CMK (cell line): ENCODE measurements around the gene PTPN1.

Experiments used
- DNase-seq: peaks from one replicate; pipeline ENCODE4 v3.0.0-alpha.2; 2010; ENCODE audit warnings: low read depth

Gene PTPN1

DNA sequence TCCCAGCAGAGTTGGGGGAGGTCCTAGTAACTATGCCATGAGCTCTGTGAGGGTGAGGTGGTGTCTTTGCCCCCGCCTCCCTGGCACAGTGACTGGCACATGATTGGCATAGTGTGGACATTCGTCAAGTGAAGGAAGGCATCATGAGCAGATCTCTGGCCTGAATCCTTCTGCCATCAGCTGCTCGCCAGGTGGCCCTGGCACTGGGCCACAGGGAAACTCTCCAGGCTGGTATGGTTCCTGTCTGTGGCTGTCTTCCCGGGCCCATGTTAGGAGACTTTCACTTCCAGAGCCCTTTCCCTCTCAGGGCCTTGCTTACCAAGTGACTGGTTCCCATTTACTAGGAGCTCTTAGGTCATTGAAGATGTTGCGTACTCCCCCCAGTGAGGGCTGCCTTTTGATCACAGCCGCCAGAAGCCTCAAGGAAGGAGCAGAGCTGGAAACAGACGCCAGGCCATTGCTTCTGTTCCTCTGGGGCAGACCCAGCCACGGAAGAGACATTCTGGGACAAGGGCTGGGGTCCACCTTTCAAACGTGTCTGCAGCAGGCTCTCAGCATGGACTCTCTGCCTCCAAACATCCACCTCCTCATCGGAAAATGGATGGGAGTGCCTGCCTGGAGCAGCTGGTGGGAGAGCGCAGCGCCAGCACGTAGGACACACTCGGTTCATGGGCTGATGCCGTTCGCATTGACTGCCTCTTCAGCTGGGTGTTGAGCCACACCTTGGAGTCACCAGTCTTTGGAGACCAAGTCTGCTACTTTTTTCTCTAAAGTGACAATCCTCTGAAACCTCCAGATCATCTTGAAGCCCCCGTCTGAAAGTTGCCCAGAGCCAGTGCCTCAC, 67.2 kb downstream of the PTPN1 start:
- no peak for DNase-seq

- no peak for DNase-seq
These were observed 68.0 kb downstream of the PTPN1 start for GRCh38 chr20:50578061-50578777.

DNA sequence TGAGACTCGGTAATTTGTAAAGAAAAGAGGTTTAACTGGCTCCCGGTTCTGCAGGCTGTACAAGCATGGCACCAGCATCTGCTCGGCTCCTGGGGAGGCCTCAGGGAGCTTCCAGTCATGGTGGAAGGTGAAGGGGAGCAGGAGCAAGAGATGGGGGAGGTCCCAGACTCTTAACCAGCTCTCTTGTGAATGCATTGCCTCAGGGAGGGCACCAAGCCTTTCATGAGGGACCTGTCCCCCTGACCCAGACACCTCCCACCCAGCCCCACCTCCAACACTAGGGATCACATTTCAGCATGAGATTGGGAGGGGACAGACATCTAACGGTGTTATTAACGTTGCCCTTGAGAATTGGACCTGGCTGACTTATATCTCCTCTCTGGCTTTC, 68.6 kb downstream of the PTPN1 start:
- no peak for DNase-seq

- DNase-seq = no peak
These were observed 69.3 kb downstream of the PTPN1 start for GRCh38 chr20:50579511-50579910.

- DNase-seq = peak; percentile 33
These were observed 70.0 kb downstream of the PTPN1 start for GRCh38 chr20:50580016-50580747.

GRCh38 chr20:50580842-50581544, 70.8 kb downstream of the PTPN1 start:
- no peak for DNase-seq

GRCh38 chr20:50582092-50582491, 71.9 kb downstream of the PTPN1 start:
- no peak for DNase-seq

- DNase-seq = no peak
These were observed 72.5 kb downstream of the PTPN1 start for GRCh38 chr20:50582591-50583234.

DNA sequence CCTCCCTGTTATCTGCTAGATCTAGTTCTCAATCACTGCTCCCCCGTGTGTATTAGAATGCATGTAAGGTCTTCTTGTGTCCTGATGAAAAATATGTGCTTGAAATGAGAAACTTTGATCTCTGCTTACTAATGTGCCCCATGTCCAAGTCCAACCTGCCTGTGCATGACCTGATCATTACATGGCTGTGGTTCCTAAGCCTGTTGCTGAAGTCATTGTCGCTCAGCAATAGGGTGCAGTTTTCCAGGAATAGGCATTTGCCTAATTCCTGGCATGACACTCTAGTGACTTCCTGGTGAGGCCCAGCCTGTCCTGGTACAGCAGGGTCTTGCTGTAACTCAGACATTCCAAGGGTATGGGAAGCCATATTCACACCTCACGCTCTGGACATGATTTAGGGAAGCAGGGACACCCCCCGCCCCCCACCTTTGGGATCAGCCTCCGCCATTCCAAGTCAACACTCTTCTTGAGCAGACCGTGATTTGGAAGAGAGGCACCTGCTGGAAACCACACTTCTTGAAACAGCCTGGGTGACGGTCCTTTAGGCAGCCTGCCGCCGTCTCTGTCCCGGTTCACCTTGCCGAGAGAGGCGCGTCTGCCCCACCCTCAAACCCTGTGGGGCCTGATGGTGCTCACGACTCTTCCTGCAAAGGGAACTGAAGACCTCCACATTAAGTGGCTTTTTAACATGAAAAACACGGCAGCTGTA, 73.4 kb downstream of the PTPN1 start:
- no peak for DNase-seq

DNA sequence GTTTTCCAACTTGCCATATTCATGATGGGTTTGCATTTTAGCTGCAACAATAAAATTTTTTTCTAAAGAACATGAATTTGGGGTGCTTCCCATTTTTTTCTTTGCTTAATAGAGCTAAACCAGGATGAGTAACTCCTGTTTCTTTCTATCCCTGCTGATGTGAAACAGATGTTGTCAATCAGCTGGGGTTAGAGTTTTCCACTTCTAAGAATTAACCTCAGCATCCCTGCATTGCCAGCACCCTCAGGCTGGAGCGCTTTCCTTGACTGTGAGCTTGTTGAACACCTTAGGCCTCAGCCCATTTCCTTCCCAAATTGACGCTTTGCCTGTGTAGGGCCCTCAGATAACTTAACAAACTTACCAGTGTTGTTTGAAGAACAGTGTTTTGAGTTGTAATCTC, 74.5 kb downstream of the PTPN1 start:
- no peak for DNase-seq

DNA sequence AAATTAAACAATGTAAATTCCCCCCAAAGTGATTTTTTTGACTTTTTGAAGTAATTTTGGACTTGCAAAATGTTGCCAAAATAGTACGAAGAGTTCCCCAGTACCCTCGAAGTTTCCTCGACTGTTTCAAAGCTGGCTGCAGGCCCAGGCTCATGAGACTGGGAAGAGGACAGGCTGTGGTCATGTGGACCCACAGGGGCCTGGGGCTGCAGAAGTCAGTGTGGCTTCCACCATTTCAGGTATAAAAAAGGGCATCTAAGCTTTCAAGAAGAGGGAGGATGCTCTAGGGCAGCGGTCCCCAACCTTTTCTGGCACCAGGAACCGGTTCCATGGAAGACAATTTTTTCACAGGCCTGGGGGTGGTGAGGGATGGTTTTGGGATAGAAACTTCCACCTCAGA, 75.0 kb downstream of the PTPN1 start:
- no peak for DNase-seq

- DNase-seq = no peak
These were observed 75.5 kb downstream of the PTPN1 start for GRCh38 chr20:50585678-50586077.

DNA sequence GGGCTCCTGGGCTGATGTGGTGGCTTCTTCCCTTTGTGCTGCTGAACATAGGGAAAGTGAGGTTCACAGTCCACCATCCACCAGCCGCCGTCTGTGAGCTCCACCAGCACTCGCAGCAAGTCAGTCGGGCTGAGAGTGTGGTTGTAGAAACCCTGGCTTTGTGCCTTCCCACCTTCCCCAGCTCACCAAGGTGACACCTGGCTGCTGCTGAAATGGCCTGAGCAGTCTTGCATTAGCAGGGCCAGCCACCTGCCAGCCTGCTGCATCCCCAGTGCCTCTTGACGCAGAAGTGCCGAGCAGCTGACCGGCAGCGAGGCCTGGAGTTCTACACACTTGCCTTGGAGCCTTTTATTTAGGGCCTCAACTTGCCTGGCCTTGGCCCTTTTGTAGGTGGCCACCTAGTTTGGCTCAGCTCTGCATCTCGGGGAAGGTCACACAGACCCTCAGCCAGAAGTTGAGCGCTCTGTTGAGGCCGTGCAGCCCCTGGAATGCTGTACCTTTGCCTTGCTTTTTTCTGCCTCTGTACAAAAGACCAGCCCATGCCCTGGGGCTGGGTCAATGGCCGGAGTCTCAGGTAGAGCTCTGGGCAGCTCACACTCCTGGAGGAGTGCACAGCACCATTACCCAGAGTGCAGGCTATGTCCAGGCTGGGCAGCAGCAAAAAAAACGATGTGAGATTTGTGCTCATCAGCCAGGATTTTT, 76.5 kb downstream of the PTPN1 start:
- no peak for DNase-seq

GRCh38 chr20:50587291-50587961, 77.2 kb downstream of the PTPN1 start:
- no peak for DNase-seq

DNA sequence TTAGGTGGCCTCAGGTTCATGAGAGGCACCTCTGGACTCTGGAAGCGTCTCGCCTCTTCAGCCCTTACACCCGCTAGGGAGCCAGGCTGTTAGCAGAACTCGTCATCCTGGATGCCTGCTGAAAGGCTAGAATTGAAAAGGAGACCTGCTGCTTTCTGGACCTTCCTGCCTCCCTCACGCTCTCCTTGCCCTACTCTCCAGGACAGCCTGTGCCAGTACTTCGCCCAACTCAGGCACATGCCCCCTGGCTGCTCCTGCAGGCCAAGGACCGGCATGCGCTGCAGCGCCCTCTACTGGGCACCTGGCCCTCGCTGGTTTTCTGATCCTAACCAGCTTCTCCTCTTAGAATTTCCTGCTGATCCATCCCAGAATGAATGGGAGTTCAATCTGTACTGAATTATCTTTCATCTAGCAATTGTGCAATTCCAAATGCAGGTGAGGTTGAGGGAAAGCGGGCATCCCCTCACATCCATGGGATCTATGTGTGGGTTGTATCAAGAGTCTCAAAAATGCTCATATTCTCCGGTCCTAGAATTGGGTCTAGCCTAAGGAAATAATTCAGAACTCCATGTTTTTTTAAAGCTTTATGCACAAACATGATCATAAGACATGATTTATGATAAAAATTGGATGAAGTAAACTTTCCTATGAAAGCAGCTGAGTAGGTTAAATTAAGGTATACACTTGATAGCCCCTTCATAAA, 78.0 kb downstream of the PTPN1 start:
- peak; percentile 45 for DNase-seq

DNA sequence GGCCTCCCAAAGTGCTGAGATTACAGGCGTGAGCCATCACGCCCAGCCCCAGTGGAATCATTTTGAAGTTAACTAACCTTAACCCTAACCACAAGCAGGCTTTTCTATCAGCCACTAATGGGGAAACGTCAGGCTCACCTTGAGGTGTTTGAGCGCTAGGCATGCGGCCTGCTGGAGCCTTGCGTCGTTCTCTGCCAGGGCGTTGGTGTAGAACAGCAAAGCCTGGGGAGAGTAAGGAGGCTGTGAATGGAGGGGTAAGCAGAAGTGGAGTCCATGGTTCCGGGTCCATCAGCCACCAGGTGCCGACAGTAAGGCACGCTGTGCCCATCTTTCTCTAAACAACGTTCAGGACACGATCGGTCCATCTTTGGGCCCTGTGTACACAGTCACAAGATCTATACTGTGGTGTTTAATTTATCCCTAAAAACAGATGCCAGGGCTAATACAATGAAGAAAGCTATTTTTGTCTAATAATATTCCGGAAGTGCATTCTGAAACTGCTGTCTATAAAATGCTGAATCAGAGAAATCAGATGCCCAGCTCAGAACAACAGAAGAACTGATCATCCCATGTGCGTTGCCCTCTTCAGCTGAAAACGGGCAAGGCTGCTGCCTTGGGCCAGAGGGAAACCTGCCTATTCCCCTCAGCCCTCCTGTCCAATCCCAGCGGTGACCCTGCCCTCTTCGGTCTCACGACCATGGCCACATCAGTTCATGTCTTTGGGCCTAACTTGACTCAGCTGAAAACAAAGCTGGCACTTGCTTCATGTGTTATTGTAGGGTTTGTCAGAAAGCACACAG, 79.6 kb downstream of the PTPN1 start:
- DNase-seq = no peak

DNA sequence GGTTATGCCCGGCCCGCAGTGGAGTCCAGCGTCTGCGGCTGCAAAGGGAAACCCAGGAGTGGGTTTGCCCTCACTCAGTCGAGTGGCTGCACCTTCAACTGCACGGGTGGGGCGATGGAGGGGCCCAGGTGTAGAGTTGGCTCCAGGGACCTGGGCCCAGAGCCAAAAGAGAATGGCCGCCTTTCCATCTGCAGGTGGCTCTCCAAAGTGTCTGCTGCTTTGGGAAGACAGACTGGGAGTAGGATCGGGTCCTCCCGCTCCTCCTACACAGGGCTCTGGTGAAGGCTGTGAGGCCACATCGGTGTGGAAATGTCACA, 80.1 kb downstream of the PTPN1 start:
- DNase-seq = no peak

DNA sequence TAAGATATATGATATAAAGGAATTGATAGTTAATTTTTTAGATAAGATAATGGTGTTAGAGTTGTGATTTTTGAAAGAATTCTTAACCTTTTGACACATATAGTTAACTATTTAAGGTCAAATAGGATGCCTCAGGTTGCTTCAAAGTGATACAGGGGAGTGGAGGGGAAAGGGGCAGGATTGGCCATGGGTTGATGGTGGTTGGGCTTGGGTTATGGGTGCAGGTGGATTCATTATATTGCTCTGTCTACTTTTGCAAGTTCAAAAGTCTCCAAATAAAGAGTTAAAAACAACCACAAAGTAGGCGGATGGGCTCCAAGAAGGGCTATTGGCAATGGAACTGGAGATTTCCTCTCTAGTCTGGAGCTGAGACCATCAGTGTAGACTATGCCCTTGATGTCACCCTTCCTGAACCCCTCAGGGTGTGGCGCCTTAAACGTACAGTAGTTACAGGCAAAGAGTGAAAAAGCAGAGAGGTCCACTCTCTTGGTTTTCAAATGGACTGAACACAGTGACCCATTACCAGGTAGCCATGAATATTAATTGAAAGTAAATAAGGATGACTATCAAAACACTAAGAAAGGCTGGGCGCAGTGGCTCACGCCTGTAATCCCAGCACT, 81.2 kb downstream of the PTPN1 start:
- DNase-seq = no peak
